GM12878 (cell line): Measurements from ENCODE around the gene EYA2. TPM values are rescaled to one million over a fixed set of nuclear protein-coding genes. Genes with fewer than 3 reads are reported as not detected.

Experiments used
- ATAC-seq: fragments of 200-7000 bp; cut with Tn5 transposase; 3 replicates; pipeline ENCODE4 v1.9.1; 2020; ENCODE audit warnings: mild to moderate bottlenecking, moderate library complexity
- BruUV-seq: library from RNA; stranded (reverse); fragments of 400-500 nt; replicated peaks from 2 replicates; lab custom pipeline; 2021; lab: Mats Ljungman, UMichigan
- CTCF ChIA-PET: fragments of 300-600 bp; sonication (Branson Sonifier 250); formaldehyde crosslinking; extraction: SDS; loops from one replicate; lab custom pipeline; 2021; ENCODE audit warnings: inconsistent platforms; lab: Yijun Ruan, JAX
- POLR2A ChIA-PET: fragments of 350-600 bp; formaldehyde crosslinking; extraction: SDS; loops from one replicate; lab custom pipeline; 2021; ENCODE audit warnings: inconsistent platforms; lab: Charles Lee
- RAD21 ChIA-PET: fragments of 300-600 bp; sonication (Branson Sonifier 250); formaldehyde crosslinking; loops from one replicate; lab custom pipeline; 2023; ENCODE audit warnings: antibody characterized with exemption; ENCODE audit not compliant: unreplicated experiment; lab: Charles Lee
- SMC1A ChIA-PET: fragments of 300-600 bp; sonication (Branson Sonifier 250); formaldehyde crosslinking; loops from one replicate; lab custom pipeline; 2023; ENCODE audit not compliant: unreplicated experiment, uncharacterized antibody; lab: Charles Lee
- DNase-seq: peaks from one replicate; pipeline ENCODE4 v3.0.0-alpha.2; 2011; ENCODE audit warnings: low read depth, low spot score
- FAIRE-seq: peaks from 3 replicates; lab custom pipeline; 2011; peaks lifted over from hg19 to GRCh38; lab: Jason Lieb, UNC
- H2AFZ ChIP-seq: 2 replicates; pipeline ENCODE4 v1.6.0; 2011; ENCODE audit warnings: low read depth, low read length, control low read depth; ENCODE audit not compliant: control insufficient read depth
- H3K27ac ChIP-seq: 2 replicates; pipeline ENCODE4 v1.5.1; 2011; ENCODE audit warnings: control low read depth; ENCODE audit not compliant: control insufficient read depth, insufficient read depth
- H3K27me3 ChIP-seq, 2 experiments: replicated peaks in 1 of 2; 2 replicates each; pipeline versions ENCODE4 v1.6.0 to v1.6.1; 2011; ENCODE audit warnings: low read length in 1 of 2; ENCODE audit not compliant: control insufficient read depth in 2 of 2, insufficient read depth in 2 of 2
- H3K36me3 ChIP-seq, 2 experiments: 2 replicates each; pipeline ENCODE4 v1.5.1; 2011; ENCODE audit warnings: low read length in 1 of 2; ENCODE audit not compliant: control insufficient read depth in 2 of 2, insufficient read depth in 2 of 2
- H3K4me1 ChIP-seq: 2 replicates; pipeline ENCODE4 v1.6.1; 2011; ENCODE audit warnings: mild to moderate bottlenecking, low read length, moderate library complexity, mixed read lengths; ENCODE audit not compliant: control insufficient read depth, insufficient read depth
- H3K4me2 ChIP-seq: 2 replicates; pipeline ENCODE4 v1.6.0; 2011; ENCODE audit warnings: control low read depth; ENCODE audit not compliant: control insufficient read depth, insufficient read depth
- H3K4me3 ChIP-seq: fragments of 200-600 bp; sonication (generic); 2 replicates; pipeline ENCODE4 v1.5.1; 2016
- H3K79me2 ChIP-seq: 2 replicates; pipeline ENCODE4 v1.6.0; 2011; ENCODE audit warnings: low read length; ENCODE audit not compliant: control insufficient read depth, insufficient read depth
- H3K9ac ChIP-seq: 2 replicates; pipeline ENCODE4 v1.8.0; 2011; ENCODE audit warnings: low read length, control low read depth, mixed read lengths; ENCODE audit not compliant: control insufficient read depth, insufficient read depth
- H3K9me3 ChIP-seq: replicated peaks from 3 replicates; pipeline ENCODE4 v1.5.1; 2011; ENCODE audit warnings: mild to moderate bottlenecking, low read length; ENCODE audit not compliant: control insufficient read depth, insufficient read depth
- H4K20me1 ChIP-seq: 2 replicates; pipeline ENCODE4 v1.6.0; 2011; ENCODE audit not compliant: control insufficient read depth, insufficient read depth
- ATF2 ChIP-seq: IDR thresholded peaks from 2 replicates; pipeline ENCODE4 v1.6.1; 2012; ENCODE audit warnings: low read length, inconsistent platforms
- ATF7 ChIP-seq: fragments of 450-650 bp; IDR thresholded peaks from 2 replicates; pipeline ENCODE4 v1.6.1; 2016; ENCODE audit warnings: low read depth, mild to moderate bottlenecking
- BCL3 ChIP-seq: IDR thresholded peaks from 2 replicates; pipeline ENCODE4 v1.6.1; 2011; ENCODE audit warnings: borderline replicate concordance, low read depth, mild to moderate bottlenecking, moderate library complexity, low read length; ENCODE audit not compliant: insufficient read depth, poor library complexity, severe bottlenecking
- CBFB ChIP-seq: IDR thresholded peaks from 2 replicates; pipeline ENCODE4 v1.6.1; 2016; ENCODE audit warnings: antibody characterized with exemption, low read depth
- CHD1 ChIP-seq: IDR thresholded peaks from 2 replicates; pipeline ENCODE4 v1.6.1; 2012; ENCODE audit warnings: low read depth, low read length, improper control_type of control experiment
- DPF2 ChIP-seq: fragments of 450-650 bp; IDR thresholded peaks from 2 replicates; pipeline ENCODE4 v1.6.1; 2017; ENCODE audit warnings: mild to moderate bottlenecking
- JUND ChIP-seq: IDR thresholded peaks from 2 replicates; pipeline ENCODE4 v1.6.1; 2012; ENCODE audit warnings: low read depth, mild to moderate bottlenecking, low read length, improper control_type of control experiment, moderate library complexity
- MAX ChIP-seq: IDR thresholded peaks from 2 replicates; pipeline ENCODE4 v1.6.1; 2012; ENCODE audit warnings: low read depth, low read length, improper control_type of control experiment
- MLLT1 ChIP-seq: fragments of 450-650 bp; IDR thresholded peaks from 2 replicates; pipeline ENCODE4 v1.6.1; 2016; ENCODE audit warnings: mild to moderate bottlenecking
- RCOR1 ChIP-seq: conservative IDR thresholded peaks from 2 replicates; pipeline ENCODE4 v1.6.1; 2012; ENCODE audit warnings: low read depth, low read length, improper control_type of control experiment
- RELA ChIP-seq: fragments of 450-650 bp; IDR thresholded peaks from 2 replicates; pipeline ENCODE4 v1.8.0; 2014; ENCODE audit warnings: borderline replicate concordance; ENCODE audit not compliant: partially characterized antibody
- SMAD5 ChIP-seq: IDR thresholded peaks from 2 replicates; pipeline ENCODE4 v1.6.1; 2016; ENCODE audit warnings: antibody characterized with exemption, low read depth
- SUZ12 ChIP-seq: fragments of 200-600 bp; sonication (generic); IDR thresholded peaks from one replicate; pipeline ENCODE4 v1.6.1; 2018; ENCODE audit warnings: antibody characterized with exemption, mild to moderate bottlenecking; ENCODE audit not compliant: unreplicated experiment
- ZBED1 ChIP-seq: IDR thresholded peaks from 2 replicates; pipeline ENCODE4 v1.6.1; 2016; ENCODE audit warnings: borderline replicate concordance
- ZNF592 ChIP-seq: fragments of 450-650 bp; IDR thresholded peaks from 2 replicates; pipeline ENCODE4 v1.6.1; 2017; ENCODE audit warnings: mild to moderate bottlenecking, moderate library complexity
- WGBS: methylation state at CpG from one replicate; pipeline ENCODE4 v1.1.6; 2016; ENCODE audit warnings: low lambda C conversion rate; ENCODE audit not compliant: insufficient replicate concordance, insufficient coverage; ENCODE audit errors: missing lambda C conversion rate; 5-methylcytosine and 5-hydroxymethylcytosine counted together
- in situ Hi-C: fragments of 300-500 bp; cut with MboI; formaldehyde crosslinking; loops from 9 replicates; pipeline ENCODE4 v1.14.3; 2018; ENCODE audit warnings: mixed read lengths
- intact Hi-C: fragments of 100-400 bp; cut with micrococcal nuclease; formaldehyde crosslinking; loops from one replicate; pipeline ENCODE4 v1.14.2; 2022; ENCODE audit not compliant: unreplicated experiment
- polyA plus RNA-seq, 11 experiments: library from polyadenylated mRNA; depleted of rRNA in 4 of 11; unstranded in 6 of 11; stranded (reverse) in 5 of 11; fragments of >200 nt; fragmentation: Nextera tagmentation in 4 of 11; fragmentation: Illumina TruSeq in 1 of 11; extraction: Ambion mirVana in 4 of 11; extraction: Trizol in 1 of 11; gene quantifications; 1 replicate in 1 of 11; 2 replicates in 10 of 11; pipeline versions ENCODE4 v1.2.1 to v1.2.3, GENCODE V29; 2011 to 2016; ENCODE audit warnings: inconsistent platforms in 2 of 11, missing spikeins in 2 of 11, low read depth in 1 of 11
- total RNA-seq, 4 experiments: library from RNA; depleted of rRNA in 3 of 4; stranded (reverse); fragments of >200 nt in 3 of 4; fragmentation: Illumina TruSeq in 1 of 4; extraction: Trizol in 1 of 4; gene quantifications; 2 replicates each; pipeline versions ENCODE4 v1.2.1 to v1.2.3, GENCODE V29; 2013 to 2021

The EYA2 gene
- total and polyA plus RNA-seq, 10 of the 15 experiments (the other 5 are each of a cell fraction or from before 2014, with no cell fraction given) = 0.20 TPM; not detected in 9

- TF ChIP-seq BCL3 = no peak
- TF ChIP-seq DPF2 = no peak
- TF ChIP-seq SUZ12 = no peak
- TF ChIP-seq ATF2 = no peak
- no peak for TF ChIP-seq SMAD5
- TF ChIP-seq MLLT1 = no peak
Measured at GRCh38 chr20:47027456-47027855, 132.8 kb downstream of the EYA2 start (continued).

- Histone ChIP-seq H3K4me3 (no peak overlapping the region), H4K20me1 (no peaks in the 10 kb centered on the region), H3K4me1 (no peaks in the 10 kb centered on the region; the same call in 1 of the 2 replicates), H3K79me2 (no peaks in the 10 kb centered on the region), H3K9ac (no peak overlapping the region), H3K4me2 (no peak overlapping the region), H3K36me3 (no peaks in the 10 kb centered on the region), H2AFZ (no peak overlapping the region), H3K27me3 (no peaks in the 10 kb centered on the region; a peak in 2 of 4 replicates), H3K9me3 (no peaks in the 10 kb centered on the region; the same call in 1 of the 3 replicates), H3K27ac (no peak overlapping the region)
- WGBS = 88% methylated on average over 2 of the region's 2 CpGs
- ATAC-seq = no peak
- ChIA-PET CTCF (interaction anchor here (1.0 to 1.6 kb wide), 2 partner anchors 8 to 254 kb away, joined by 3 to 5 read pairs; no protein-coding TSS in a partner anchor), SMC1A (no interaction called here), RAD21 (interaction anchor here (0.6 kb wide), 1 partner anchor 348 kb away, joined by 3 read pairs; no protein-coding TSS in a partner anchor), POLR2A (no interaction called here)
- DNase-seq = no peak
- intact Hi-C loops = no loop called here
- BruUV-seq = no TSS peak
- in situ Hi-C loops = no loop called here
- TF ChIP-seq RCOR1 (no peak), ZBED1 (no peak), JUND (no peak), ZNF592 (no peak), CHD1 (no peak), MAX (no peak), RELA (no peak), ATF7 (no peak), CBFB (no peak)
- FAIRE-seq = no peak
Measured at GRCh38 chr20:47028487-47028886, 133.8 kb downstream of the EYA2 start.
